Coronary artery (tissue), 2 donors: Measurements from ENCODE around the gene ACTL9.

ENCODE experiments used
- DNase-seq: peaks from one replicate; pipeline ENCODE4 v3.0.0-alpha.2; 2017; ENCODE audit warnings: low spot score
- H3K27ac ChIP-seq, 2 donors: fragments of 200-600 bp; sonication (generic); one replicate each; pipeline ENCODE4 v1.5.1; 2016 to 2019
- H3K4me3 ChIP-seq: fragments of 200-600 bp; sonication (generic); 2 replicates; pipeline ENCODE4 v1.5.1; 2016; ENCODE audit warnings: mild to moderate bottlenecking, moderate library complexity
- CTCF ChIP-seq: fragments of 200-600 bp; sonication (generic); IDR thresholded peaks from one replicate; pipeline ENCODE4 v1.5.1; 2019; ENCODE audit warnings: antibody characterized with exemption

Gene ACTL9

GRCh38 chr19:8684001-8684902 is 14.3 kb downstream of the ACTL9 start:
- no peak overlapping the region for H3K27ac ChIP-seq
- DNase-seq, result no peak
- no peak overlapping the region for H3K4me3 ChIP-seq
- no peak for TF ChIP-seq CTCF

GRCh38 chr19:8682931-8683330 is 15.7 kb downstream of the ACTL9 start:
- DNase-seq, result no peak
- no peak for TF ChIP-seq CTCF
- Histone ChIP-seq H3K27ac (no peak overlapping the region), H3K4me3 (no peak overlapping the region)

- DNase-seq, result no peak
- no peak overlapping the region for H3K27ac ChIP-seq
- no peak for TF ChIP-seq CTCF
Measured at GRCh38 chr19:8682472-8682871, 16.1 kb downstream of the ACTL9 start.

GRCh38 chr19:8681345-8682029 is 17.1 kb downstream of the ACTL9 start:
- no peak for TF ChIP-seq CTCF
- no peak for DNase-seq
- Histone ChIP-seq H3K27ac (no peak overlapping the region), H3K4me3 (no peak overlapping the region)

More at GRCh38 chr19:8682472-8682871, 16.1 kb downstream of the ACTL9 start:
- no peak overlapping the region for H3K4me3 ChIP-seq

- no peak for TF ChIP-seq CTCF
- Histone ChIP-seq H3K4me3 (no peak overlapping the region), H3K27ac (no peak overlapping the region)
- no peak for DNase-seq
Measured at GRCh38 chr19:8680676-8681344, 17.8 kb downstream of the ACTL9 start.

- TF ChIP-seq CTCF, result no peak
- Histone ChIP-seq H3K27ac (no peak overlapping the region), H3K4me3 (no peak overlapping the region)
- DNase-seq, result no peak
Measured at GRCh38 chr19:8678244-8678807, 20.3 kb downstream of the ACTL9 start.
